HepG2 (cell line): ENCODE measurements around the gene RAB15. TPM values are rescaled to one million over a fixed set of nuclear protein-coding genes. Genes with fewer than 3 reads are reported as not detected.

Experiments used
- EEA1 ChIP-seq: sonication (generic); formaldehyde crosslinking; IDR thresholded peaks from 2 replicates; pipeline ENCODE4 v1.5.1; 2020; ENCODE audit warnings: mild to moderate bottlenecking, missing genetic modification reagents, borderline replicate concordance
- ETV5 ChIP-seq: IDR thresholded peaks from 2 replicates; pipeline ENCODE4 v1.6.1; 2018; ENCODE audit warnings: missing biosample characterization, missing genetic modification reagents, inconsistent platforms, borderline replicate concordance
- HOXA9 ChIP-seq: sonication (generic); formaldehyde crosslinking; IDR thresholded peaks from 2 replicates; pipeline ENCODE4 v1.8.1; 2022; ENCODE audit warnings: missing genetic modification reagents, mild to moderate bottlenecking, moderate library complexity, borderline replicate concordance
- NFE2L2 ChIP-seq: fragments of 150-350 bp; IDR thresholded peaks from 2 replicates; pipeline ENCODE4 v1.6.1; 2014; ENCODE audit warnings: low read length
- NR2F1 ChIP-seq, 2 experiments: fragments of 450-650 bp in 1 of 2; formaldehyde crosslinking in 1 of 2; IDR thresholded peaks; 2 replicates each; pipeline versions ENCODE4 v1.5.0 to v1.6.1; 2016 to 2020; ENCODE audit warnings: mild to moderate bottlenecking in 1 of 2, missing compliant biosample characterization in 1 of 2, missing genetic modification reagents in 1 of 2, moderate library complexity in 1 of 2
- ONECUT2 ChIP-seq: sonication (generic); formaldehyde crosslinking; IDR thresholded peaks from 2 replicates; pipeline ENCODE4 v1.4.0; 2020; ENCODE audit warnings: missing genetic modification reagents
- PCBP1 ChIP-seq: fragments of 200-400 bp; formaldehyde crosslinking; IDR thresholded peaks from 2 replicates; pipeline ENCODE4 v1.6.1; 2017; ENCODE audit warnings: mild to moderate bottlenecking, low read depth, low read length, borderline replicate concordance
- ZMAT3 ChIP-seq: sonication (generic); formaldehyde crosslinking; conservative IDR thresholded peaks from 2 replicates; pipeline ENCODE4 v1.7.0; 2021; ENCODE audit warnings: missing genetic modification reagents
- ZNF230 ChIP-seq: sonication (generic); formaldehyde crosslinking; IDR thresholded peaks from 2 replicates; pipeline ENCODE4 v1.4.0; 2020; ENCODE audit warnings: mild to moderate bottlenecking, missing genetic modification reagents
- ZNF280D ChIP-seq: sonication (generic); formaldehyde crosslinking; IDR thresholded peaks from 2 replicates; pipeline ENCODE4 v1.5.1; 2020; ENCODE audit warnings: mild to moderate bottlenecking, missing genetic modification reagents
- ZNF441 ChIP-seq: sonication (generic); formaldehyde crosslinking; IDR thresholded peaks from 2 replicates; pipeline ENCODE4 v1.7.0; 2021; ENCODE audit warnings: missing genetic modification reagents, borderline replicate concordance
- ZNF567 ChIP-seq: sonication (generic); formaldehyde crosslinking; IDR thresholded peaks from 2 replicates; pipeline ENCODE4 v1.8.1; 2023; ENCODE audit warnings: mild to moderate bottlenecking, missing genetic modification reagents, borderline replicate concordance
- ZNF614 ChIP-seq: IDR thresholded peaks from 2 replicates; pipeline ENCODE4 v1.6.1; 2018; ENCODE audit warnings: missing biosample characterization, missing genetic modification reagents, inconsistent platforms, borderline replicate concordance
- ZNF687 ChIP-seq: sonication (generic); formaldehyde crosslinking; IDR thresholded peaks from 2 replicates; pipeline ENCODE4 v1.5.1; 2020; ENCODE audit warnings: mild to moderate bottlenecking, missing genetic modification reagents, moderate library complexity
- ZNF772 ChIP-seq: sonication (generic); formaldehyde crosslinking; IDR thresholded peaks from 2 replicates; pipeline ENCODE4 v1.5.0; 2020; ENCODE audit warnings: mild to moderate bottlenecking, missing genetic modification reagents
- polyA plus RNA-seq, 8 experiments: library from polyadenylated mRNA; depleted of rRNA in 3 of 8; stranded (reverse) in 7 of 8; unstranded in 1 of 8; fragments of >200 nt; fragmentation: Illumina TruSeq in 4 of 8; extraction: Trizol in 4 of 8; gene quantifications; 2 replicates each; pipeline versions ENCODE4 v1.2.1 to v1.2.3, GENCODE V29; 2011 to 2016; ENCODE audit warnings: low read depth in 4 of 8, missing spikeins in 1 of 8, mixed read lengths in 1 of 8; ENCODE audit not compliant: insufficient read depth in 1 of 8
- total RNA-seq, 5 experiments: library from RNA; depleted of rRNA; stranded (reverse); fragments of >200 nt; fragmentation: Illumina TruSeq; extraction: Trizol; gene quantifications; 2 replicates each; pipeline ENCODE4 v1.2.3, GENCODE V29; 2016; ENCODE audit warnings: low read depth in 1 of 5
- TF ChIP-seq, protein P1 (sequence below): sonication (generic); formaldehyde crosslinking; IDR thresholded peaks from 2 replicates; pipeline ENCODE4 v1.9.0; 2021; ENCODE audit warnings: missing genetic modification reagents, mild to moderate bottlenecking, borderline replicate concordance
- TF ChIP-seq, protein P2 (sequence below): IDR thresholded peaks from 2 replicates; pipeline ENCODE4 v1.6.1; 2016; ENCODE audit warnings: missing compliant biosample characterization, missing genetic modification reagents, borderline replicate concordance

The RAB15 gene
- total and polyA plus RNA-seq, 2 of the 13 experiments (the other 11 are each of a cell fraction or from before 2014, with no cell fraction given), result 7.4 to 18.5 TPM

DNA sequence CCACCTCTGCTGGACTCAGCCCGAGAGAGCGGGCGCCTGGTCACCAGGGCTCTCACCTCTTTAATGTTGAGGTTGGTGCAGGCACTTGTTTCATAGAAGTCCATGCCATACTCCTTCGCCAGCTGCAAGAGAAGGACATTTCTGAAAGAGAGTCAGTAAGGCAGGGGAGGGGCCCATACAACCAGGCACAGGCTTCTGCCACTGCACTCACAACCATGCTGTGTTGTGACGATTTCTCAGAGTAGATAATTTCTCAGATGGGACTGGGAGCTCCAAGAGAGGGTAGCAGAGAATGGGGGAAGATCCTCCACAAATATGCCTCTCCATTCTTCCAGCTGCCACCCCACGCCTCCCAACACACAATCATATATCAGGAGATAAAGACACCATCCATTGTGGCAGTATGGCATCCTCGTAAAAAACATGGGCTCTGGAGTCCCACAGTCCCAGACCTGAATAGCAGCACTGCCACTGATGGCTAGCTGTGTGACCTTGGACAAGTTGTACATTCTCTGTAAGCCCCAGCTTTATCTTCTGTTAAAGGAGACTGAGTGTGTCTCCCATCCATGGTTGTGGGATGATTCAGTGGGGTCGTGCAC, 23.4 kb downstream of the RAB15 start (continued):
- peak; percentile 28; the same call in 1 of the 2 replicates for TF ChIP-seq ZNF687 (CRISPR knock-in tag)
- TF ChIP-seq ZNF614 (CRISPR knock-in tag), result peak; percentile 3; the same call in 1 of the 2 replicates
- TF ChIP-seq NFE2L2, result no peak
- no peak for TF ChIP-seq ETV5 (CRISPR knock-in tag)
- no peak for TF ChIP-seq HOXA9 (CRISPR knock-in tag)
- 0 out of 2 replicates have a peak, but pooled peaks have one; percentile 21 for TF ChIP-seq ZNF230 (CRISPR knock-in tag)
- no peak for TF ChIP-seq ZNF567
- 0 out of 2 replicates have a peak, but pooled peaks have one; percentile 2 for TF ChIP-seq ZNF441 (CRISPR knock-in tag)
- TF ChIP-seq, protein P1, sequence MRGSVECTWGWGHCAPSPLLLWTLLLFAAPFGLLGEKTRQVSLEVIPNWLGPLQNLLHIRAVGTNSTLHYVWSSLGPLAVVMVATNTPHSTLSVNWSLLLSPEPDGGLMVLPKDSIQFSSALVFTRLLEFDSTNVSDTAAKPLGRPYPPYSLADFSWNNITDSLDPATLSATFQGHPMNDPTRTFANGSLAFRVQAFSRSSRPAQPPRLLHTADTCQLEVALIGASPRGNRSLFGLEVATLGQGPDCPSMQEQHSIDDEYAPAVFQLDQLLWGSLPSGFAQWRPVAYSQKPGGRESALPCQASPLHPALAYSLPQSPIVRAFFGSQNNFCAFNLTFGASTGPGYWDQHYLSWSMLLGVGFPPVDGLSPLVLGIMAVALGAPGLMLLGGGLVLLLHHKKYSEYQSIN (CRISPR knock-in tag), result no peak
- TF ChIP-seq NR2F1 (CRISPR knock-in tag; IDR thresholded peaks at IDR 0.05), result 0 out of 4 replicates have a peak, but pooled peaks of 1 of the 2 experiments have one; percentile 1
- TF ChIP-seq ZMAT3 (CRISPR knock-in tag), result peak; percentile 10; the same call in 1 of the 2 replicates
- TF ChIP-seq ZNF772 (CRISPR knock-in tag), result 0 out of 2 replicates have a peak, but pooled peaks have one; percentile 66
- TF ChIP-seq ZNF280D (CRISPR knock-in tag), result 0 out of 2 replicates have a peak, but pooled peaks have one; percentile 10
- TF ChIP-seq, protein P2, sequence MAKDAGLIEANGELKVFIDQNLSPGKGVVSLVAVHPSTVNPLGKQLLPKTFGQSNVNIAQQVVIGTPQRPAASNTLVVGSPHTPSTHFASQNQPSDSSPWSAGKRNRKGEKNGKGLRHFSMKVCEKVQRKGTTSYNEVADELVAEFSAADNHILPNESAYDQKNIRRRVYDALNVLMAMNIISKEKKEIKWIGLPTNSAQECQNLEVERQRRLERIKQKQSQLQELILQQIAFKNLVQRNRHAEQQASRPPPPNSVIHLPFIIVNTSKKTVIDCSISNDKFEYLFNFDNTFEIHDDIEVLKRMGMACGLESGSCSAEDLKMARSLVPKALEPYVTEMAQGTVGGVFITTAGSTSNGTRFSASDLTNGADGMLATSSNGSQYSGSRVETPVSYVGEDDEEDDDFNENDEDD (CRISPR knock-in tag), result 0 out of 2 replicates have a peak, but pooled peaks have one; percentile 9
- no peak for TF ChIP-seq ONECUT2 (CRISPR knock-in tag)
- no peak for TF ChIP-seq EEA1
- no peak for TF ChIP-seq PCBP1
